HEK293 (cell line): ENCODE data around the gene MOB2.

Experiments
- CTCF ChIA-PET: fragments of 350-600 bp; formaldehyde crosslinking; extraction: SDS; loops from one replicate; lab custom pipeline; 2021; ENCODE audit warnings: antibody characterized with exemption; lab: Yijun Ruan, JAX
- POLR2A ChIA-PET: fragments of 300-600 bp; formaldehyde crosslinking; extraction: SDS; loops from one replicate; lab custom pipeline; 2020; ENCODE audit warnings: antibody characterized with exemption, inconsistent platforms; lab: Yijun Ruan, JAX
- H3K27ac ChIP-seq: fragments of 200-500 bp; sonication (Bioruptor generic); 2 replicates; pipeline ENCODE4 v1.5.1; 2014; ENCODE audit warnings: low read depth, low read length, control low read depth, inconsistent platforms; ENCODE audit errors: extremely low read depth
- H3K36me3 ChIP-seq, 2 experiments: fragments of 200-500 bp in 1 of 2; sonication (Bioruptor generic) in 1 of 2; 1 replicate in 1 of 2; 2 replicates in 1 of 2; pipeline ENCODE4 v1.5.1; 2014 to 2017; ENCODE audit warnings: inconsistent platforms in 2 of 2, low read length in 2 of 2; ENCODE audit not compliant: control insufficient read depth in 2 of 2, insufficient read depth in 1 of 2
- H3K4me1 ChIP-seq: fragments of 200-500 bp; sonication (Bioruptor generic); 2 replicates; pipeline ENCODE4 v1.5.1; 2014; ENCODE audit warnings: mild to moderate bottlenecking, low read length, inconsistent platforms; ENCODE audit not compliant: control insufficient read depth, insufficient read depth
- H3K4me3 ChIP-seq: 2 replicates; pipeline ENCODE4 v1.5.1; 2011; ENCODE audit warnings: low read depth, mild to moderate bottlenecking, control low read depth, low read length, moderate library complexity
- H3K9me3 ChIP-seq: fragments of 200-500 bp; sonication (Bioruptor generic); 2 replicates; pipeline ENCODE4 v1.5.1; 2014; ENCODE audit warnings: low read depth, low read length, inconsistent platforms; ENCODE audit not compliant: control insufficient read depth, insufficient read depth
- SP2 ChIP-seq: fragments of 450-650 bp; formaldehyde crosslinking; IDR thresholded peaks from 2 replicates; pipeline ENCODE4 v1.5.1; 2016; ENCODE audit warnings: missing biosample characterization, missing genetic modification characterization
- ZFP37 ChIP-seq: fragments of 450-650 bp; formaldehyde crosslinking; IDR thresholded peaks from 2 replicates; pipeline ENCODE4 v1.5.1; 2016; ENCODE audit warnings: missing biosample characterization, missing genetic modification characterization
- ZIC2 ChIP-seq: fragments of 450-650 bp; formaldehyde crosslinking; IDR thresholded peaks from 2 replicates; pipeline ENCODE4 v1.5.1; 2016; ENCODE audit warnings: missing biosample characterization, missing genetic modification characterization
- ZNF121 ChIP-seq: fragments of 450-650 bp; formaldehyde crosslinking; IDR thresholded peaks from 2 replicates; pipeline ENCODE4 v1.5.1; 2016; ENCODE audit warnings: missing biosample characterization, missing genetic modification characterization
- ZNF146 ChIP-seq: fragments of 450-650 bp; formaldehyde crosslinking; IDR thresholded peaks from 2 replicates; pipeline ENCODE4 v1.5.1; 2016; ENCODE audit warnings: missing biosample characterization, missing genetic modification characterization
- ZNF155 ChIP-seq: fragments of 450-650 bp; formaldehyde crosslinking; IDR thresholded peaks from 2 replicates; pipeline ENCODE4 v1.5.1; 2016; ENCODE audit warnings: missing biosample characterization, missing genetic modification characterization
- ZNF202 ChIP-seq: fragments of 450-650 bp; formaldehyde crosslinking; IDR thresholded peaks from 2 replicates; pipeline ENCODE4 v1.5.1; 2016; ENCODE audit warnings: missing biosample characterization, missing genetic modification characterization, borderline replicate concordance
- ZNF239 ChIP-seq: fragments of 450-650 bp; formaldehyde crosslinking; IDR thresholded peaks from 2 replicates; pipeline ENCODE4 v1.5.1; 2016; ENCODE audit warnings: missing biosample characterization, missing genetic modification characterization
- ZNF292 ChIP-seq: fragments of 450-650 bp; formaldehyde crosslinking; IDR thresholded peaks from 2 replicates; pipeline ENCODE4 v1.5.1; 2016; ENCODE audit warnings: low read depth, missing biosample characterization, missing genetic modification characterization, borderline replicate concordance
- ZNF398 ChIP-seq: fragments of 450-650 bp; formaldehyde crosslinking; IDR thresholded peaks from 2 replicates; pipeline ENCODE4 v1.5.1; 2017; ENCODE audit warnings: missing biosample characterization, missing genetic modification characterization
- ZNF514 ChIP-seq: fragments of 450-650 bp; formaldehyde crosslinking; IDR thresholded peaks from 2 replicates; pipeline ENCODE4 v1.5.1; 2016; ENCODE audit warnings: missing biosample characterization, missing genetic modification characterization
- ZNF610 ChIP-seq: fragments of 450-650 bp; formaldehyde crosslinking; IDR thresholded peaks from 2 replicates; pipeline ENCODE4 v1.5.1; 2016; ENCODE audit warnings: missing biosample characterization, missing genetic modification characterization, borderline replicate concordance
- ZNF624 ChIP-seq: fragments of 450-650 bp; formaldehyde crosslinking; IDR thresholded peaks from 2 replicates; pipeline ENCODE4 v1.5.1; 2017; ENCODE audit warnings: missing biosample characterization, missing genetic modification characterization
- ZNF629 ChIP-seq: fragments of 450-650 bp; formaldehyde crosslinking; IDR thresholded peaks from 2 replicates; pipeline ENCODE4 v1.5.1; 2017; ENCODE audit warnings: missing biosample characterization, missing genetic modification characterization
- ZXDB ChIP-seq: fragments of 450-650 bp; formaldehyde crosslinking; IDR thresholded peaks from 2 replicates; pipeline ENCODE4 v1.5.1; 2016; ENCODE audit warnings: missing biosample characterization, missing genetic modification characterization
- TF ChIP-seq, protein P1 (sequence below): fragments of 450-650 bp; formaldehyde crosslinking; IDR thresholded peaks from 2 replicates; pipeline ENCODE4 v1.5.1; 2016; ENCODE audit warnings: missing biosample characterization, missing genetic modification characterization
- TF ChIP-seq, protein P2 (sequence below): fragments of 450-650 bp; formaldehyde crosslinking; IDR thresholded peaks from 2 replicates; pipeline ENCODE4 v1.5.1; 2016; ENCODE audit warnings: missing biosample characterization, missing genetic modification characterization
- TF ChIP-seq, protein P3 (sequence below): fragments of 450-650 bp; formaldehyde crosslinking; IDR thresholded peaks from 2 replicates; pipeline ENCODE4 v1.5.1; 2017; ENCODE audit warnings: missing biosample characterization, mild to moderate bottlenecking, missing genetic modification characterization, moderate library complexity
- TF ChIP-seq, protein P4 (sequence below): fragments of 450-650 bp; formaldehyde crosslinking; optimal IDR thresholded peaks from 2 replicates; pipeline ENCODE3; 2016; ENCODE audit warnings: missing biosample characterization, mild to moderate bottlenecking, missing genetic modification characterization
- TF ChIP-seq, protein P5 (sequence below): fragments of 450-650 bp; formaldehyde crosslinking; IDR thresholded peaks from 2 replicates; pipeline ENCODE4 v1.5.0; 2017; ENCODE audit warnings: missing biosample characterization, missing genetic modification characterization, borderline replicate concordance

MOB2 gene

GRCh38 chr11:1487851-1488574 lies 1.4 kb upstream of the MOB2 start:
- CTCF ChIA-PET = no interaction called here

More at GRCh38 chr11:1487851-1488574, 1.4 kb upstream of the MOB2 start:
- POLR2A ChIA-PET = no interaction called here
- Histone ChIP-seq H3K9me3 (no peaks in the 10 kb centered on the region), H3K4me3 (no peak overlapping the region), H3K36me3 (no peaks in the 10 kb centered on the region), H3K4me1 (no peaks in the 10 kb centered on the region; the same call in 1 of the 2 replicates), H3K27ac (no peak overlapping the region)
- no peak for TF ChIP-seq ZXDB (tag by site-specific recombination)
- no peak for TF ChIP-seq SP2 (tag by site-specific recombination)
- no peak for TF ChIP-seq ZNF146
- no peak for TF ChIP-seq ZNF202 (tag by site-specific recombination)
- TF ChIP-seq, protein P1, sequence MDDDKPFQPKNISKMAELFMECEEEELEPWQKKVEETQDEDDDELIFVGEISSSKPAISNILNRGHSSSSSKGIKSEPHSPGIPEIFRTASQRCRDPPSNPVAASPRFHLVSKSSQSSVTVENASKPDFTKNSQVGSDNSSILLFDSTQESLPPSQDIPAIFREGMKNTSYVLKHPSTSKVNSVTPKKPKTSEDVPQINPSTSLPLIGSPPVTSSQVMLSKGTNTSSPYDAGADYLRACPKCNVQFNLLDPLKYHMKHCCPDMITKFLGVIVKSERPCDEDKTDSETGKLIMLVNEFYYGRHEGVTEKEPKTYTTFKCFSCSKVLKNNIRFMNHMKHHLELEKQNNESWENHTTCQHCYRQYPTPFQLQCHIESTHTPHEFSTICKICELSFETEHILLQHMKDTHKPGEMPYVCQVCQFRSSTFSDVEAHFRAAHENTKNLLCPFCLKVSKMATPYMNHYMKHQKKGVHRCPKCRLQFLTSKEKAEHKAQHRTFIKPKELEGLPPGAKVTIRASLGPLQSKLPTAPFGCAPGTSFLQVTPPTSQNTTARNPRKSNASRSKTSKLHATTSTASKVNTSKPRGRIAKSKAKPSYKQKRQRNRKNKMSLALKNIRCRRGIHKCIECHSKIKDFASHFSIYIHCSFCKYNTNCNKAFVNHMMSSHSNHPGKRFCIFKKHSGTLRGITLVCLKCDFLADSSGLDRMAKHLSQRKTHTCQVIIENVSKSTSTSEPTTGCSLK (tag by site-specific recombination) = no peak
- TF ChIP-seq ZNF292 = no peak
- TF ChIP-seq, protein P2, sequence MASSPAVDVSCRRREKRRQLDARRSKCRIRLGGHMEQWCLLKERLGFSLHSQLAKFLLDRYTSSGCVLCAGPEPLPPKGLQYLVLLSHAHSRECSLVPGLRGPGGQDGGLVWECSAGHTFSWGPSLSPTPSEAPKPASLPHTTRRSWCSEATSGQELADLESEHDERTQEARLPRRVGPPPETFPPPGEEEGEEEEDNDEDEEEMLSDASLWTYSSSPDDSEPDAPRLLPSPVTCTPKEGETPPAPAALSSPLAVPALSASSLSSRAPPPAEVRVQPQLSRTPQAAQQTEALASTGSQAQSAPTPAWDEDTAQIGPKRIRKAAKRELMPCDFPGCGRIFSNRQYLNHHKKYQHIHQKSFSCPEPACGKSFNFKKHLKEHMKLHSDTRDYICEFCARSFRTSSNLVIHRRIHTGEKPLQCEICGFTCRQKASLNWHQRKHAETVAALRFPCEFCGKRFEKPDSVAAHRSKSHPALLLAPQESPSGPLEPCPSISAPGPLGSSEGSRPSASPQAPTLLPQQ = no peak
- TF ChIP-seq ZNF121 (tag by site-specific recombination) = no peak
- no peak for TF ChIP-seq ZIC2 (tag by site-specific recombination)
- no peak for TF ChIP-seq ZNF629 (tag by site-specific recombination)
- no peak for TF ChIP-seq ZNF610 (tag by site-specific recombination)
- no peak for TF ChIP-seq ZNF155
- TF ChIP-seq ZNF514 = no peak
- TF ChIP-seq ZFP37 = no peak
- TF ChIP-seq, protein P3, sequence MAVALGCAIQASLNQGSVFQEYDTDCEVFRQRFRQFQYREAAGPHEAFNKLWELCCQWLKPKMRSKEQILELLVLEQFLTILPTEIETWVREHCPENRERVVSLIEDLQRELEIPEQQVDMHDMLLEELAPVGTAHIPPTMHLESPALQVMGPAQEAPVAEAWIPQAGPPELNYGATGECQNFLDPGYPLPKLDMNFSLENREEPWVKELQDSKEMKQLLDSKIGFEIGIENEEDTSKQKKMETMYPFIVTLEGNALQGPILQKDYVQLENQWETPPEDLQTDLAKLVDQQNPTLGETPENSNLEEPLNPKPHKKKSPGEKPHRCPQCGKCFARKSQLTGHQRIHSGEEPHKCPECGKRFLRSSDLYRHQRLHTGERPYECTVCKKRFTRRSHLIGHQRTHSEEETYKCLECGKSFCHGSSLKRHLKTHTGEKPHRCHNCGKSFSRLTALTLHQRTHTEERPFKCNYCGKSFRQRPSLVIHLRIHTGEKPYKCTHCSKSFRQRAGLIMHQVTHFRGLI (tag by site-specific recombination) = no peak
- TF ChIP-seq, protein P4, sequence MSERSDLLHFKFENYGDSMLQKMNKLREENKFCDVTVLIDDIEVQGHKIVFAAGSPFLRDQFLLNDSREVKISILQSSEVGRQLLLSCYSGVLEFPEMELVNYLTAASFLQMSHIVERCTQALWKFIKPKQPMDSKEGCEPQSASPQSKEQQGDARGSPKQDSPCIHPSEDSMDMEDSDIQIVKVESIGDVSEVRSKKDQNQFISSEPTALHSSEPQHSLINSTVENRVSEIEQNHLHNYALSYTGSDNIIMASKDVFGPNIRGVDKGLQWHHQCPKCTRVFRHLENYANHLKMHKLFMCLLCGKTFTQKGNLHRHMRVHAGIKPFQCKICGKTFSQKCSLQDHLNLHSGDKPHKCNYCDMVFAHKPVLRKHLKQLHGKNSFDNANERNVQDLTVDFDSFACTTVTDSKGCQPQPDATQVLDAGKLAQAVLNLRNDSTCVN (tag by site-specific recombination) = no peak
- no peak for TF ChIP-seq ZNF398 (tag by site-specific recombination)
- TF ChIP-seq ZNF239 (tag by site-specific recombination) = no peak
- TF ChIP-seq, protein P5, sequence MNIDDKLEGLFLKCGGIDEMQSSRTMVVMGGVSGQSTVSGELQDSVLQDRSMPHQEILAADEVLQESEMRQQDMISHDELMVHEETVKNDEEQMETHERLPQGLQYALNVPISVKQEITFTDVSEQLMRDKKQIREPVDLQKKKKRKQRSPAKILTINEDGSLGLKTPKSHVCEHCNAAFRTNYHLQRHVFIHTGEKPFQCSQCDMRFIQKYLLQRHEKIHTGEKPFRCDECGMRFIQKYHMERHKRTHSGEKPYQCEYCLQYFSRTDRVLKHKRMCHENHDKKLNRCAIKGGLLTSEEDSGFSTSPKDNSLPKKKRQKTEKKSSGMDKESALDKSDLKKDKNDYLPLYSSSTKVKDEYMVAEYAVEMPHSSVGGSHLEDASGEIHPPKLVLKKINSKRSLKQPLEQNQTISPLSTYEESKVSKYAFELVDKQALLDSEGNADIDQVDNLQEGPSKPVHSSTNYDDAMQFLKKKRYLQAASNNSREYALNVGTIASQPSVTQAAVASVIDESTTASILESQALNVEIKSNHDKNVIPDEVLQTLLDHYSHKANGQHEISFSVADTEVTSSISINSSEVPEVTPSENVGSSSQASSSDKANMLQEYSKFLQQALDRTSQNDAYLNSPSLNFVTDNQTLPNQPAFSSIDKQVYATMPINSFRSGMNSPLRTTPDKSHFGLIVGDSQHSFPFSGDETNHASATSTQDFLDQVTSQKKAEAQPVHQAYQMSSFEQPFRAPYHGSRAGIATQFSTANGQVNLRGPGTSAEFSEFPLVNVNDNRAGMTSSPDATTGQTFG (tag by site-specific recombination) = no peak
- no peak for TF ChIP-seq ZNF624 (tag by site-specific recombination)
